Activated T-cell treated with anti-CD3 and anti-CD28 coated beads, Interleukin-2, amount 50 U/mL, for 72 hours (primary cell): ENCODE data around the gene CCDC80. TPM values are rescaled to one million over a fixed set of nuclear protein-coding genes. Genes with fewer than 3 reads are reported as not detected.

Experiments
- ATAC-seq, 2 donors: fragments of 150-1000 bp; cut with Tn5 transposase; replicated peaks in 1 of 2; 2 replicates each; pipeline ENCODE4 v1.10.0; 2021; ENCODE audit warnings: moderate library complexity in 2 of 2, mild to moderate bottlenecking in 1 of 2
- DNase-seq, 2 donors: peaks; one replicate each; pipeline ENCODE4 v3.0.0; 2021 to 2022; ENCODE audit warnings: mixed read lengths in 1 of 2
- H3K27ac Mint-ChIP-seq: one replicate; pipeline ENCODE4 v1.8.0; 2022; ENCODE audit warnings: mild to moderate bottlenecking, moderate library complexity, mixed read lengths
- H3K27me3 Mint-ChIP-seq: one replicate; pipeline ENCODE4 v1.8.0; 2022; ENCODE audit warnings: low read depth, mixed read lengths
- H3K36me3 Mint-ChIP-seq, 2 donors: one replicate each; pipeline ENCODE4 v1.8.0; 2022; ENCODE audit warnings: mixed read lengths in 2 of 2, mild to moderate bottlenecking in 1 of 2; ENCODE audit not compliant: insufficient read depth in 2 of 2
- H3K4me1 Mint-ChIP-seq: one replicate; pipeline ENCODE4 v1.8.0; 2022; ENCODE audit warnings: low read depth, mixed read lengths
- H3K4me3 Mint-ChIP-seq, 2 donors: one replicate each; pipeline ENCODE4 v1.8.0; 2022; ENCODE audit warnings: mild to moderate bottlenecking in 2 of 2, mixed read lengths in 2 of 2, moderate library complexity in 2 of 2
- H3K9me3 Mint-ChIP-seq, 2 donors: one replicate each; pipeline ENCODE4 v1.8.0; 2022; ENCODE audit warnings: mixed read lengths in 2 of 2
- total RNA-seq, 2 donors: library from RNA; stranded (reverse); gene quantifications; one replicate each; pipeline ENCODE4 v1.2.3, GENCODE V29; 2022

Gene CCDC80
- total RNA-seq, 2 donors from 2014 or later = not detected

GRCh38 chr3:112619295-112619694 is 21.6 kb downstream of the CCDC80 start:
- ATAC-seq = no peak
- Mint-ChIP-seq H3K9me3 (no peaks in the 10 kb centered on the region), H3K27ac (no peak overlapping the region)

GRCh38 chr3:112617285-112617684 is 23.7 kb downstream of the CCDC80 start:
- no peaks in the 10 kb centered on the region for H3K36me3 Mint-ChIP-seq
- no peaks in the 10 kb centered on the region for H3K4me1 Mint-ChIP-seq
- ATAC-seq (no peak), DNase-seq (no peak)
- no peaks in the 10 kb centered on the region for H3K9me3 Mint-ChIP-seq
- H3K27me3 Mint-ChIP-seq = peaks cover 6% of the 10 kb centered on the region
- H3K27ac Mint-ChIP-seq = no peak overlapping the region
- no peak overlapping the region for H3K4me3 Mint-ChIP-seq

More at GRCh38 chr3:112619295-112619694, 21.6 kb downstream of the CCDC80 start:
- Mint-ChIP-seq H3K36me3 (no peaks in the 10 kb centered on the region), H3K27me3 (peaks cover 14% of the 10 kb centered on the region), H3K4me1 (no peaks in the 10 kb centered on the region), H3K4me3 (no peak overlapping the region)
- no peak for DNase-seq

GRCh38 chr3:112615989-112616731 is 24.8 kb downstream of the CCDC80 start:
- Mint-ChIP-seq H3K27me3 (peaks cover 6% of the 10 kb centered on the region), H3K4me3 (no peak overlapping the region), H3K27ac (no peak overlapping the region), H3K36me3 (no peaks in the 10 kb centered on the region), H3K4me1 (no peaks in the 10 kb centered on the region), H3K9me3 (no peaks in the 10 kb centered on the region)
- ATAC-seq = no peak
- DNase-seq = no peak

- Mint-ChIP-seq H3K4me3 (no peak overlapping the region), H3K4me1 (no peaks in the 10 kb centered on the region)
These were observed 29.0 kb downstream of the CCDC80 start for GRCh38 chr3:112611752-112612515.

GRCh38 chr3:112610121-112610520 is 30.8 kb downstream of the CCDC80 start:
- H3K36me3 Mint-ChIP-seq = no peaks in the 10 kb centered on the region
- H3K9me3 Mint-ChIP-seq = no peaks in the 10 kb centered on the region
- peaks cover 5% of the 10 kb centered on the region for H3K4me1 Mint-ChIP-seq
- H3K27me3 Mint-ChIP-seq = peaks cover 24% of the 10 kb centered on the region
- H3K27ac Mint-ChIP-seq = no peak overlapping the region
- ATAC-seq (no peak), DNase-seq (no peak)
- no peak overlapping the region for H3K4me3 Mint-ChIP-seq

More at GRCh38 chr3:112611752-112612515, 29.0 kb downstream of the CCDC80 start:
- Mint-ChIP-seq H3K9me3 (no peaks in the 10 kb centered on the region), H3K27me3 (peaks cover 18% of the 10 kb centered on the region), H3K36me3 (no peaks in the 10 kb centered on the region), H3K27ac (no peak overlapping the region)
- DNase-seq = no peak
- no peak for ATAC-seq

- Mint-ChIP-seq H3K4me1 (peaks cover 15% of the 10 kb centered on the region), H3K36me3 (no peaks in the 10 kb centered on the region)
- no peak for ATAC-seq
These were observed 33.1 kb downstream of the CCDC80 start for GRCh38 chr3:112607863-112608262.

GRCh38 chr3:112606098-112606497 is 34.8 kb downstream of the CCDC80 start:
- H3K36me3 Mint-ChIP-seq = no peaks in the 10 kb centered on the region
- no peak for ATAC-seq
- H3K9me3 Mint-ChIP-seq = no peaks in the 10 kb centered on the region
- peaks cover 26% of the 10 kb centered on the region for H3K4me1 Mint-ChIP-seq
- H3K27ac Mint-ChIP-seq = no peak overlapping the region
- no peak overlapping the region for H3K4me3 Mint-ChIP-seq
- no peak for DNase-seq
- H3K27me3 Mint-ChIP-seq = peaks cover 18% of the 10 kb centered on the region

More at GRCh38 chr3:112607863-112608262, 33.1 kb downstream of the CCDC80 start:
- no peak for DNase-seq
- Mint-ChIP-seq H3K4me3 (no peak overlapping the region), H3K27me3 (peaks cover 18% of the 10 kb centered on the region), H3K27ac (no peak overlapping the region), H3K9me3 (no peaks in the 10 kb centered on the region)

GRCh38 chr3:112605285-112605684 is 35.7 kb downstream of the CCDC80 start:
- no peak overlapping the region for H3K4me3 Mint-ChIP-seq
- H3K9me3 Mint-ChIP-seq = no peaks in the 10 kb centered on the region
- peaks cover 26% of the 10 kb centered on the region for H3K4me1 Mint-ChIP-seq
- ATAC-seq = peak; percentile 61 to 73
- H3K27ac Mint-ChIP-seq = no peak overlapping the region
- H3K36me3 Mint-ChIP-seq = no peaks in the 10 kb centered on the region
- DNase-seq = no peak
- peaks cover 25% of the 10 kb centered on the region for H3K27me3 Mint-ChIP-seq

- Mint-ChIP-seq H3K9me3 (no peaks in the 10 kb centered on the region), H3K27ac (no peak overlapping the region), H3K4me1 (peaks cover 26% of the 10 kb centered on the region), H3K27me3 (peaks cover 26% of the 10 kb centered on the region), H3K4me3 (no peak overlapping the region), H3K36me3 (no peaks in the 10 kb centered on the region)
- ATAC-seq (no peak), DNase-seq (no peak)
These were observed 36.4 kb downstream of the CCDC80 start for GRCh38 chr3:112604536-112604935.

GRCh38 chr3:112602217-112602838 is 38.6 kb downstream of the CCDC80 start:
- Mint-ChIP-seq H3K4me1 (peaks cover 26% of the 10 kb centered on the region), H3K4me3 (peak overlapping the region in 1 of 2 donors; percentile 62), H3K27me3 (peaks cover 17% of the 10 kb centered on the region), H3K36me3 (no peaks in the 10 kb centered on the region), H3K27ac (peak overlapping the region; percentile 43), H3K9me3 (no peaks in the 10 kb centered on the region)
- DNase-seq (no peak), ATAC-seq (peak in 1 of 2 donors; percentile 50)

- Mint-ChIP-seq H3K4me1 (peaks cover 14% of the 10 kb centered on the region), H3K27ac (no peak overlapping the region), H3K27me3 (peaks cover 7% of the 10 kb centered on the region), H3K4me3 (no peak overlapping the region), H3K36me3 (no peaks in the 10 kb centered on the region), H3K9me3 (no peaks in the 10 kb centered on the region)
- DNase-seq = no peak
- ATAC-seq = no peak
These were observed 42.2 kb downstream of the CCDC80 start for GRCh38 chr3:112598731-112599130.

GRCh38 chr3:112597945-112598344 is 43.0 kb downstream of the CCDC80 start:
- H3K9me3 Mint-ChIP-seq = peaks cover 0 to under 1% of the 10 kb centered on the region in 2 donors
- ATAC-seq = no peak
- H3K27me3 Mint-ChIP-seq = peaks cover 7% of the 10 kb centered on the region
- DNase-seq = no peak
- H3K27ac Mint-ChIP-seq = no peak overlapping the region
- no peak overlapping the region for H3K4me3 Mint-ChIP-seq
- H3K4me1 Mint-ChIP-seq = peaks cover 11% of the 10 kb centered on the region
- H3K36me3 Mint-ChIP-seq = peaks cover 0 to under 1% of the 10 kb centered on the region in 2 donors

- H3K4me3 Mint-ChIP-seq = no peak overlapping the region
- ATAC-seq (no peak), DNase-seq (no peak)
- no peaks in the 10 kb centered on the region for H3K27me3 Mint-ChIP-seq
- H3K4me1 Mint-ChIP-seq = no peaks in the 10 kb centered on the region
- peaks cover 1 to 2% of the 10 kb centered on the region in 2 donors for H3K9me3 Mint-ChIP-seq
- H3K27ac Mint-ChIP-seq = no peak overlapping the region
- H3K36me3 Mint-ChIP-seq = peaks cover 1 to 2% of the 10 kb centered on the region in 2 donors
These were observed 46.1 kb downstream of the CCDC80 start for GRCh38 chr3:112594856-112595255.
